H9 (cell line): ENCODE measurements around the gene TMC6. TPM values are rescaled to one million over a fixed set of nuclear protein-coding genes. Genes with fewer than 3 reads are reported as not detected.

Experiments used
- DNase-seq: peaks from one replicate; pipeline ENCODE4 v3.0.0-alpha.2; 2017
- H2AFZ ChIP-seq: one replicate; pipeline ENCODE4 v1.6.1; 2013; ENCODE audit warnings: mild to moderate bottlenecking, low read length, control low read depth, moderate library complexity
- H2AK5ac ChIP-seq: 2 replicates; pipeline ENCODE4 v1.6.1; 2013; ENCODE audit warnings: low read length, control low read depth, mixed read lengths; ENCODE audit not compliant: insufficient read length
- H2BK120ac ChIP-seq: one replicate; pipeline ENCODE4 v1.6.1; 2013; ENCODE audit warnings: low read depth, mild to moderate bottlenecking, low read length, control low read depth, inconsistent platforms; ENCODE audit not compliant: poor library complexity, severe bottlenecking
- H2BK12ac ChIP-seq: 2 replicates; pipeline ENCODE4 v1.6.1; 2013; ENCODE audit warnings: low read length, control low read depth, mixed read lengths, low read depth; ENCODE audit not compliant: insufficient read length
- H2BK15ac ChIP-seq: 2 replicates; pipeline ENCODE4 v1.6.1; 2013; ENCODE audit warnings: low read depth, low read length, control low read depth
- H2BK20ac ChIP-seq: one replicate; pipeline ENCODE4 v1.6.1; 2013; ENCODE audit warnings: low read depth, mild to moderate bottlenecking, low read length, control low read depth, inconsistent platforms; ENCODE audit not compliant: poor library complexity, severe bottlenecking
- H2BK5ac ChIP-seq: 2 replicates; pipeline ENCODE4 v1.6.1; 2013; ENCODE audit warnings: low read length, control low read depth, mixed read lengths; ENCODE audit not compliant: insufficient read length
- H3K14ac ChIP-seq: 2 replicates; pipeline ENCODE4 v1.6.1; 2013; ENCODE audit warnings: low read length, control low read depth; ENCODE audit not compliant: insufficient read depth
- H3K18ac ChIP-seq: 2 replicates; pipeline ENCODE4 v1.6.1; 2013; ENCODE audit warnings: low read depth, mild to moderate bottlenecking, mixed read lengths, low read length, control low read depth; ENCODE audit not compliant: insufficient read length
- H3K23ac ChIP-seq: 2 replicates; pipeline ENCODE4 v1.6.1; 2013; ENCODE audit warnings: low read length, control low read depth, mixed read lengths, low read depth; ENCODE audit not compliant: insufficient read length
- H3K23me2 ChIP-seq: 2 replicates; pipeline ENCODE4 v1.6.1; 2013; ENCODE audit warnings: low read depth, mild to moderate bottlenecking, mixed read lengths, low read length, control low read depth; ENCODE audit not compliant: insufficient read length, poor library complexity, severe bottlenecking
- H3K27ac ChIP-seq: 2 replicates; pipeline ENCODE4 v1.5.1; 2013; ENCODE audit warnings: low read length, control low read depth, mixed read lengths, low read depth; ENCODE audit not compliant: insufficient read length
- H3K27me3 ChIP-seq: 2 replicates; pipeline ENCODE4 v1.6.1; 2013; ENCODE audit warnings: low read length, control low read depth, inconsistent platforms; ENCODE audit not compliant: insufficient read depth
- H3K4ac ChIP-seq: 2 replicates; pipeline ENCODE4 v1.6.1; 2013; ENCODE audit warnings: low read depth, mild to moderate bottlenecking, control low read depth, inconsistent platforms, low read length, moderate library complexity
- H3K4me1 ChIP-seq: 2 replicates; pipeline ENCODE4 v1.6.1; 2013; ENCODE audit warnings: low read length, control low read depth, inconsistent platforms; ENCODE audit not compliant: insufficient read depth
- H3K4me2 ChIP-seq: 2 replicates; pipeline ENCODE4 v1.6.1; 2013; ENCODE audit warnings: low read length, control low read depth, mixed read lengths; ENCODE audit not compliant: insufficient read length, insufficient read depth
- H3K56ac ChIP-seq: 2 replicates; pipeline ENCODE4 v1.6.1; 2013; ENCODE audit warnings: low read depth, mild to moderate bottlenecking, mixed read lengths, low read length, control low read depth; ENCODE audit not compliant: insufficient read length
- H3K79me1 ChIP-seq: 2 replicates; pipeline ENCODE4 v1.6.1; 2013; ENCODE audit warnings: low read depth, mild to moderate bottlenecking, moderate library complexity, low read length, control low read depth, inconsistent platforms; ENCODE audit not compliant: insufficient read depth, poor library complexity, severe bottlenecking
- H3K79me2 ChIP-seq: 2 replicates; pipeline ENCODE4 v1.6.1; 2013; ENCODE audit warnings: low read length, control low read depth, inconsistent platforms; ENCODE audit not compliant: insufficient read depth
- H3K9ac ChIP-seq: 2 replicates; pipeline ENCODE4 v1.6.1; 2013; ENCODE audit warnings: low read length, control low read depth, mixed read lengths; ENCODE audit not compliant: insufficient read length; ENCODE audit errors: extremely low read depth
- H3K9me3 ChIP-seq: one replicate; pipeline ENCODE4 v1.6.1; 2013; ENCODE audit warnings: low read depth, low read length, inconsistent platforms; ENCODE audit not compliant: control insufficient read depth
- H3T11ph ChIP-seq: one replicate; pipeline ENCODE4 v1.6.1; 2013; ENCODE audit warnings: mild to moderate bottlenecking, low read length, control low read depth, inconsistent platforms
- H4K20me1 ChIP-seq: one replicate; pipeline ENCODE4 v1.6.1; 2013; ENCODE audit not compliant: control insufficient read depth, insufficient read length, insufficient read depth
- H4K5ac ChIP-seq: 2 replicates; pipeline ENCODE4 v1.6.1; 2013; ENCODE audit warnings: low read depth, mild to moderate bottlenecking, mixed read lengths, low read length, control low read depth; ENCODE audit not compliant: insufficient read length
- H4K8ac ChIP-seq: replicated peaks from 2 replicates; pipeline ENCODE4 v1.6.1; 2013; ENCODE audit warnings: low read length, control low read depth, mixed read lengths, low read depth; ENCODE audit not compliant: insufficient read length
- H4K91ac ChIP-seq: 2 replicates; pipeline ENCODE4 v1.6.1; 2013; ENCODE audit warnings: low read depth, mild to moderate bottlenecking, moderate library complexity, mixed read lengths, low read length, control low read depth; ENCODE audit not compliant: insufficient read length
- H3K27ac Mint-ChIP-seq, 3 experiments: 2 replicates in 2 of 3; 3 replicates in 1 of 3; pipeline ENCODE4 v1.8.0; 2020 to 2021; ENCODE audit warnings: mixed read lengths in 3 of 3, mild to moderate bottlenecking in 1 of 3, moderate library complexity in 1 of 3
- H3K27me3 Mint-ChIP-seq: 2 replicates; pipeline ENCODE4 v1.8.0; 2021; ENCODE audit warnings: low read depth, mild to moderate bottlenecking, moderate library complexity, mixed read lengths
- H3K36me3 Mint-ChIP-seq, 3 experiments: 2 replicates in 2 of 3; 3 replicates in 1 of 3; pipeline ENCODE4 v1.8.0; 2020 to 2021; ENCODE audit warnings: low read depth in 3 of 3, mixed read lengths in 3 of 3; ENCODE audit not compliant: insufficient read depth in 1 of 3
- H3K4me1 Mint-ChIP-seq, 2 experiments: 2 replicates each; pipeline ENCODE4 v1.8.0; 2020; ENCODE audit warnings: mixed read lengths in 2 of 2
- H3K4me3 Mint-ChIP-seq, 2 experiments: 2 replicates in 1 of 2; 3 replicates in 1 of 2; pipeline ENCODE4 v1.8.0; 2020 to 2021; ENCODE audit warnings: mild to moderate bottlenecking in 2 of 2, mixed read lengths in 2 of 2, moderate library complexity in 1 of 2
- H3K9me3 Mint-ChIP-seq, 2 experiments: 2 replicates in 1 of 2; 3 replicates in 1 of 2; pipeline ENCODE4 v1.8.0; 2020; ENCODE audit warnings: mild to moderate bottlenecking in 2 of 2, mixed read lengths in 2 of 2, moderate library complexity in 1 of 2
- WGBS: extraction: QIAGEN DNeasy Blood & Tissue Kit; methylation state at CpG from one replicate; pipeline ENCODE4 v1.1.7; 2013; ENCODE audit warnings: missing lambda C conversion rate, low lambda C conversion rate, mixed read lengths; ENCODE audit not compliant: insufficient read length; ENCODE audit errors: extremely low coverage; 5-methylcytosine and 5-hydroxymethylcytosine counted together
- total RNA-seq: library from RNA; stranded (reverse); gene quantifications from 2 replicates; pipeline ENCODE4 v1.2.1, GENCODE V29; 2021
- TF ChIP-seq, protein P1 (sequence below): fragments of 200-600 bp; sonication (generic); conservative IDR thresholded peaks from 3 replicates; pipeline ENCODE4 v1.8.0; 2021; ENCODE audit warnings: antibody characterized with exemption, mild to moderate bottlenecking

The TMC6 gene
- total RNA-seq, 1 experiment from 2014 or later, result 86.8 TPM

DNA sequence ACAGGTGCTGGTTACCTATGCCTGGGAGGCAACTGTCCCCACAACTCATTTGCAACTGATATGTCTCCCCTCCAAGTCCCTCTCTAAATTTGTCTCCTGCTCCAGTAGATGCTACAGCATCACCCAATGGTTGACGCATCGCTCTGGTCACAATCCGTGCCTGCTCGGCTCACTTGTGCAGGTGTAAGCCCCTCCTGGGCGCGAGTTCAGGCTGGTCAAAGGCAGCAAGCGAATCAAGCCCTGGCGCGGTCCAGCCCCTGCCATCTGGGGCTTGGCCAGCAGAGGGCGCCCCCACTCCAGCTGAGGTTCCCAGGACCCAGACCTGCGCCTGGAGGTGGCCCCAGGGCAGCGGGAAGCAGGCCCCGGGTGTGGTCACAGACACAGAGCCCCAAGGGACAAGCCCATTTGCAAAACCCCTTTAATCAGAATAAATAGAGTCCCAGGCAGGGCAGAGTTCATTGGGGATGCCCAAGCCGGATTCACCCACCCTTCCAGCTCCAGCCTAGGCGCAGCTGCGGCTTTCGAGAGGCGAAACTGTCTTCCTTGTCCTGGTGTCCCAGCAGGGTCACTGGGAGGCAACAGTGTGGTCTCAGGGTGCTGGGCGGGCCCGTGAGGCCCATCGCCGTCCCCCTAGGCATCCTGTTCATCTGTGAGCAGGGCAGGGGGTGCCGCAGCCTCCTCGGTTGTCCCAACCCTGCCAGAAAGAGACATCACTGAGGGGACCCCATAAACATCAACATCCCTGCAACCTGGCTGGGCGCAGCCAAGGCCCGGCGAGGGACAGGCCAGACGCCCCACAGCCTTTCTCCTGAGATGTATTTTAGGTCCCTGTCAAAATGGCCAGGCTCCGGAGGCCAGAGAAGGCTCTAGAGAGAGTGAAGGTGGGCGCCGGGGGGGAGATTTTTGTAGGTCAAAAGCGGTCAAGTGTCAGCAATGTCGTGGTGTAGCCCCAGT is 15.8 kb downstream of the TMC6 start:
- H3K9me3 Mint-ChIP-seq, result no peaks in the 10 kb centered on the region
- no peak overlapping the region for H2BK12ac ChIP-seq
- H2BK15ac ChIP-seq, result no peak overlapping the region
- H3K9me3 ChIP-seq, result no peaks in the 10 kb centered on the region
- H3K18ac ChIP-seq, result no peak overlapping the region
- no peaks in the 10 kb centered on the region; the same call in 1 of the 2 replicates for H3K27me3 Mint-ChIP-seq
- no peak overlapping the region for H3K27ac ChIP-seq
- H3T11ph ChIP-seq, result no peak overlapping the region
- no peak overlapping the region for H2BK20ac ChIP-seq
- no peaks in the 10 kb centered on the region for H3K79me1 ChIP-seq
- H2AK5ac ChIP-seq, result no peak overlapping the region
- H4K20me1 ChIP-seq, result no peaks in the 10 kb centered on the region
- no peak overlapping the region for H2BK5ac ChIP-seq
- H3K27me3 ChIP-seq, result no peaks in the 10 kb centered on the region
- H4K91ac ChIP-seq, result no peak overlapping the region
- no peak overlapping the region for H3K14ac ChIP-seq
- no peak overlapping the region for H4K5ac ChIP-seq
- H3K4me1 ChIP-seq, result no peaks in the 10 kb centered on the region
- no peak overlapping the region for H3K9ac ChIP-seq
- peaks cover 2% of the 10 kb centered on the region in 2 experiments; a peak in 3 of 4 replicates for H3K4me1 Mint-ChIP-seq
- no peak overlapping the region for H3K4me2 ChIP-seq
- WGBS, result no CpG with 5 or more reads among the region's 33 CpGs
- peak overlapping the region in 1 of 3 experiments; percentile 93; a peak in 1 of 7 replicates for H3K27ac Mint-ChIP-seq
- H3K4ac ChIP-seq, result no peak overlapping the region
- H4K8ac ChIP-seq, result no peak overlapping the region
- H2AFZ ChIP-seq, result no peak overlapping the region
- H3K36me3 Mint-ChIP-seq, result peaks cover 0 to 40% (median 10%) of the 10 kb centered on the region in 3 experiments; a peak in 4 of 7 replicates
- no peak overlapping the region for H3K23ac ChIP-seq
- no peak overlapping the region for H3K4me3 Mint-ChIP-seq
- TF ChIP-seq, protein P1, sequence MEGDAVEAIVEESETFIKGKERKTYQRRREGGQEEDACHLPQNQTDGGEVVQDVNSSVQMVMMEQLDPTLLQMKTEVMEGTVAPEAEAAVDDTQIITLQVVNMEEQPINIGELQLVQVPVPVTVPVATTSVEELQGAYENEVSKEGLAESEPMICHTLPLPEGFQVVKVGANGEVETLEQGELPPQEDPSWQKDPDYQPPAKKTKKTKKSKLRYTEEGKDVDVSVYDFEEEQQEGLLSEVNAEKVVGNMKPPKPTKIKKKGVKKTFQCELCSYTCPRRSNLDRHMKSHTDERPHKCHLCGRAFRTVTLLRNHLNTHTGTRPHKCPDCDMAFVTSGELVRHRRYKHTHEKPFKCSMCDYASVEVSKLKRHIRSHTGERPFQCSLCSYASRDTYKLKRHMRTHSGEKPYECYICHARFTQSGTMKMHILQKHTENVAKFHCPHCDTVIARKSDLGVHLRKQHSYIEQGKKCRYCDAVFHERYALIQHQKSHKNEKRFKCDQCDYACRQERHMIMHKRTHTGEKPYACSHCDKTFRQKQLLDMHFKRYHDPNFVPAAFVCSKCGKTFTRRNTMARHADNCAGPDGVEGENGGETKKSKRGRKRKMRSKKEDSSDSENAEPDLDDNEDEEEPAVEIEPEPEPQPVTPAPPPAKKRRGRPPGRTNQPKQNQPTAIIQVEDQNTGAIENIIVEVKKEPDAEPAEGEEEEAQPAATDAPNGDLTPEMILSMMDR, result peak; percentile 99
- no peaks in the 10 kb centered on the region for H3K79me2 ChIP-seq
- H3K23me2 ChIP-seq, result no peaks in the 10 kb centered on the region
- H2BK120ac ChIP-seq, result no peak overlapping the region
- DNase-seq, result peak; percentile 95
- H3K56ac ChIP-seq, result no peak overlapping the region
